Body of pancreas (tissue), 4 donors: ENCODE measurements around the gene BTBD9.

Source experiments
- POLR2A ChIP-seq, 3 donors: fragments of 450-650 bp; IDR thresholded peaks; one replicate each; pipeline ENCODE4 v1.6.1; 2016; ENCODE audit warnings: antibody characterized with exemption in 3 of 3, mild to moderate bottlenecking in 2 of 3
- TF ChIP-seq, protein P1 (sequence below), 7 experiments: fragments of 450-650 bp in 4 of 7; fragments of 200-600 bp in 3 of 7; sonication (generic) in 3 of 7; IDR thresholded peaks; one replicate each; pipeline ENCODE4 v1.5.1; 2016 to 2019; ENCODE audit warnings: antibody characterized with exemption in 7 of 7

DNA sequence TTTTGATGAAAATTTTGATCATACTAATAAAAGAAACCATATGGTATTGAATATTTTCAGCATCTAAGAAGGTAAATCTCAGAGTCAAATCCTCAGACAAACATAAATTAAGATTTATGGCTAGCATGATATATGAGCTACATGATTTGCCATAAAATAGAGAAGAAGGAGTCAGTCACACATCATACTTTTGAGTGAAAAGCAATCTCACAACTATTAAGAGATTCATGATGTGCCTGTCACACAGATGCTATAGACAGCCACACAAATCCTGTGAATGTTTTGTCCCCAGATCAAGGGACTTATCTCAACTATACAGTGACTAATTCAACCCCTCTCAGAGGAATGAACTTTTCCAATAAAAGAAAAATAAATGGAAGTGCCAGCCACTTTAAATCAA, 85.7 kb downstream of the BTBD9 start:
- TF ChIP-seq, protein P1, sequence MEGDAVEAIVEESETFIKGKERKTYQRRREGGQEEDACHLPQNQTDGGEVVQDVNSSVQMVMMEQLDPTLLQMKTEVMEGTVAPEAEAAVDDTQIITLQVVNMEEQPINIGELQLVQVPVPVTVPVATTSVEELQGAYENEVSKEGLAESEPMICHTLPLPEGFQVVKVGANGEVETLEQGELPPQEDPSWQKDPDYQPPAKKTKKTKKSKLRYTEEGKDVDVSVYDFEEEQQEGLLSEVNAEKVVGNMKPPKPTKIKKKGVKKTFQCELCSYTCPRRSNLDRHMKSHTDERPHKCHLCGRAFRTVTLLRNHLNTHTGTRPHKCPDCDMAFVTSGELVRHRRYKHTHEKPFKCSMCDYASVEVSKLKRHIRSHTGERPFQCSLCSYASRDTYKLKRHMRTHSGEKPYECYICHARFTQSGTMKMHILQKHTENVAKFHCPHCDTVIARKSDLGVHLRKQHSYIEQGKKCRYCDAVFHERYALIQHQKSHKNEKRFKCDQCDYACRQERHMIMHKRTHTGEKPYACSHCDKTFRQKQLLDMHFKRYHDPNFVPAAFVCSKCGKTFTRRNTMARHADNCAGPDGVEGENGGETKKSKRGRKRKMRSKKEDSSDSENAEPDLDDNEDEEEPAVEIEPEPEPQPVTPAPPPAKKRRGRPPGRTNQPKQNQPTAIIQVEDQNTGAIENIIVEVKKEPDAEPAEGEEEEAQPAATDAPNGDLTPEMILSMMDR (IDR thresholded peaks at IDR 0.05), result no peak
- TF ChIP-seq POLR2A (IDR thresholded peaks at IDR 0.05), result no peak
